Lower leg skin (tissue), 3 donors: ENCODE measurements around the gene SARNP.

Experiments used
- POLR2A ChIP-seq, 2 donors: fragments of 450-650 bp; IDR thresholded peaks; one replicate each; pipeline ENCODE4 v1.6.1; 2016 to 2017; ENCODE audit warnings: antibody characterized with exemption in 2 of 2, mild to moderate bottlenecking in 1 of 2, moderate library complexity in 1 of 2
- TF ChIP-seq, protein P1 (sequence below), 3 donors: fragments of 450-650 bp; IDR thresholded peaks; one replicate each; pipeline ENCODE4 v1.5.1; 2016; ENCODE audit warnings: antibody characterized with exemption in 3 of 3, mild to moderate bottlenecking in 3 of 3, moderate library complexity in 2 of 3

DNA sequence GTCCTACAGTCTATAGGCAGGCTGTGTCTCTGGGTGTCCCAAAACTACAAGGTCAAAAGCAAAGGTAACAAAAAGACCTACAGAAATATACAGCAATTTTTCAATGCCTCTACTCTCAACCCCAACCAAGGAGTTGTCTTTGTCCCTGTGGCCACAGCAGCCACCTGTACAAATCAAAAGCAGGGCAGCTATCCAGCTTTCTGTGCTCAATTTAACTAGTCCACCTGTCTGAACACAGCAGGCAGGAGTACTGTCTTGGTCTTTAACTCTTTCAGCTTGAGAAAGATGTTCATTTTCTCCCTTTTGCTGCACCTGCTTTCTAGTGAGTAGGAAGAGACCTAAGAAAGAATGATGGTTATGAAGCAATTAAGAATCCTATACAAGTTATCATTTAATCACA, 54.9 kb downstream of the SARNP start:
- TF ChIP-seq POLR2A (IDR thresholded peaks at IDR 0.05) = no peak
- TF ChIP-seq, protein P1, sequence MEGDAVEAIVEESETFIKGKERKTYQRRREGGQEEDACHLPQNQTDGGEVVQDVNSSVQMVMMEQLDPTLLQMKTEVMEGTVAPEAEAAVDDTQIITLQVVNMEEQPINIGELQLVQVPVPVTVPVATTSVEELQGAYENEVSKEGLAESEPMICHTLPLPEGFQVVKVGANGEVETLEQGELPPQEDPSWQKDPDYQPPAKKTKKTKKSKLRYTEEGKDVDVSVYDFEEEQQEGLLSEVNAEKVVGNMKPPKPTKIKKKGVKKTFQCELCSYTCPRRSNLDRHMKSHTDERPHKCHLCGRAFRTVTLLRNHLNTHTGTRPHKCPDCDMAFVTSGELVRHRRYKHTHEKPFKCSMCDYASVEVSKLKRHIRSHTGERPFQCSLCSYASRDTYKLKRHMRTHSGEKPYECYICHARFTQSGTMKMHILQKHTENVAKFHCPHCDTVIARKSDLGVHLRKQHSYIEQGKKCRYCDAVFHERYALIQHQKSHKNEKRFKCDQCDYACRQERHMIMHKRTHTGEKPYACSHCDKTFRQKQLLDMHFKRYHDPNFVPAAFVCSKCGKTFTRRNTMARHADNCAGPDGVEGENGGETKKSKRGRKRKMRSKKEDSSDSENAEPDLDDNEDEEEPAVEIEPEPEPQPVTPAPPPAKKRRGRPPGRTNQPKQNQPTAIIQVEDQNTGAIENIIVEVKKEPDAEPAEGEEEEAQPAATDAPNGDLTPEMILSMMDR (IDR thresholded peaks at IDR 0.05) = no peak
